HEK293 (cell line): ENCODE measurements around the gene GRM5.

Experiments used
- PRDM1 ChIP-seq: fragments of 450-650 bp; formaldehyde crosslinking; IDR thresholded peaks from 2 replicates; pipeline ENCODE4; 2016; ENCODE audit warnings: missing biosample characterization, missing genetic modification characterization
- ZNF155 ChIP-seq: fragments of 450-650 bp; formaldehyde crosslinking; IDR thresholded peaks from 2 replicates; pipeline ENCODE4 v1.5.1; 2016; ENCODE audit warnings: missing biosample characterization, missing genetic modification characterization
- ZNF350 ChIP-seq: fragments of 450-650 bp; formaldehyde crosslinking; IDR thresholded peaks from 2 replicates; pipeline ENCODE4 v1.5.0; 2017; ENCODE audit warnings: missing biosample characterization, mild to moderate bottlenecking, missing genetic modification characterization
- ZNF530 ChIP-seq: fragments of 450-650 bp; formaldehyde crosslinking; IDR thresholded peaks from 2 replicates; pipeline ENCODE4 v1.5.1; 2016; ENCODE audit warnings: low read depth, missing biosample characterization, missing genetic modification characterization
- ZNF777 ChIP-seq: fragments of 450-650 bp; formaldehyde crosslinking; IDR thresholded peaks from 2 replicates; pipeline ENCODE4 v1.5.1; 2017; ENCODE audit warnings: missing biosample characterization, missing genetic modification characterization, borderline replicate concordance
- TF ChIP-seq, protein P1 (sequence below): fragments of 450-650 bp; formaldehyde crosslinking; IDR thresholded peaks from 2 replicates; pipeline ENCODE4 v1.5.1; 2016; ENCODE audit warnings: missing biosample characterization, missing genetic modification characterization
- TF ChIP-seq, protein P2 (sequence below): sonication (generic); formaldehyde crosslinking; IDR thresholded peaks from 2 replicates; pipeline ENCODE4 v1.8.1; 2022; ENCODE audit warnings: mild to moderate bottlenecking, moderate library complexity, missing genetic modification reagents
- TF ChIP-seq, protein P3 (sequence below): fragments of 450-650 bp; formaldehyde crosslinking; IDR thresholded peaks from 2 replicates; pipeline ENCODE4; 2016; ENCODE audit warnings: missing biosample characterization, missing genetic modification characterization
- TF ChIP-seq, protein P4 (sequence below): fragments of 450-650 bp; formaldehyde crosslinking; IDR thresholded peaks from 2 replicates; pipeline ENCODE4 v1.5.1; 2016; ENCODE audit warnings: missing biosample characterization, missing genetic modification characterization

DNA sequence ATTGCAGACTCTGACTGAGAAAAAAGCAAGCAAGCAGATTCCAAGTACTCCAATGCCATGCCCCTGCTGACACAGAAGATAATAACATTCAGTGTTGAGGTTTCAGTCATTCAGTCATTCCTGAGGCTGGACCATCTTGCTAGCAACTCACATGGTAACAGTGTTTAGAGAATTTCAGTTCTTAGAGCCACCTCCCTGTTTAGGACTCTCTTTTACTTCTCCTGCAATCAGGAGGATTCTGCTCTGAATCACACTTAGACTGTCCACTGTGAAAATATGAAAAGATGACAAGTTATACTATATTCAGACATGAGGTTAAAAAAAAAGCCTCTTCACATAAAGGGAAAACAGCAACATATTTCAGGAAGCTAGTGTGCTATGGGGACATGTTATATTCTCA, 544.4 kb downstream of the GRM5 start:
- TF ChIP-seq, protein P1, sequence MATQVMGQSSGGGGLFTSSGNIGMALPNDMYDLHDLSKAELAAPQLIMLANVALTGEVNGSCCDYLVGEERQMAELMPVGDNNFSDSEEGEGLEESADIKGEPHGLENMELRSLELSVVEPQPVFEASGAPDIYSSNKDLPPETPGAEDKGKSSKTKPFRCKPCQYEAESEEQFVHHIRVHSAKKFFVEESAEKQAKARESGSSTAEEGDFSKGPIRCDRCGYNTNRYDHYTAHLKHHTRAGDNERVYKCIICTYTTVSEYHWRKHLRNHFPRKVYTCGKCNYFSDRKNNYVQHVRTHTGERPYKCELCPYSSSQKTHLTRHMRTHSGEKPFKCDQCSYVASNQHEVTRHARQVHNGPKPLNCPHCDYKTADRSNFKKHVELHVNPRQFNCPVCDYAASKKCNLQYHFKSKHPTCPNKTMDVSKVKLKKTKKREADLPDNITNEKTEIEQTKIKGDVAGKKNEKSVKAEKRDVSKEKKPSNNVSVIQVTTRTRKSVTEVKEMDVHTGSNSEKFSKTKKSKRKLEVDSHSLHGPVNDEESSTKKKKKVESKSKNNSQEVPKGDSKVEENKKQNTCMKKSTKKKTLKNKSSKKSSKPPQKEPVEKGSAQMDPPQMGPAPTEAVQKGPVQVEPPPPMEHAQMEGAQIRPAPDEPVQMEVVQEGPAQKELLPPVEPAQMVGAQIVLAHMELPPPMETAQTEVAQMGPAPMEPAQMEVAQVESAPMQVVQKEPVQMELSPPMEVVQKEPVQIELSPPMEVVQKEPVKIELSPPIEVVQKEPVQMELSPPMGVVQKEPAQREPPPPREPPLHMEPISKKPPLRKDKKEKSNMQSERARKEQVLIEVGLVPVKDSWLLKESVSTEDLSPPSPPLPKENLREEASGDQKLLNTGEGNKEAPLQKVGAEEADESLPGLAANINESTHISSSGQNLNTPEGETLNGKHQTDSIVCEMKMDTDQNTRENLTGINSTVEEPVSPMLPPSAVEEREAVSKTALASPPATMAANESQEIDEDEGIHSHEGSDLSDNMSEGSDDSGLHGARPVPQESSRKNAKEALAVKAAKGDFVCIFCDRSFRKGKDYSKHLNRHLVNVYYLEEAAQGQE (tag by site-specific recombination) = no peak
- no peak for TF ChIP-seq PRDM1 (tag by site-specific recombination)
- TF ChIP-seq, protein P2, sequence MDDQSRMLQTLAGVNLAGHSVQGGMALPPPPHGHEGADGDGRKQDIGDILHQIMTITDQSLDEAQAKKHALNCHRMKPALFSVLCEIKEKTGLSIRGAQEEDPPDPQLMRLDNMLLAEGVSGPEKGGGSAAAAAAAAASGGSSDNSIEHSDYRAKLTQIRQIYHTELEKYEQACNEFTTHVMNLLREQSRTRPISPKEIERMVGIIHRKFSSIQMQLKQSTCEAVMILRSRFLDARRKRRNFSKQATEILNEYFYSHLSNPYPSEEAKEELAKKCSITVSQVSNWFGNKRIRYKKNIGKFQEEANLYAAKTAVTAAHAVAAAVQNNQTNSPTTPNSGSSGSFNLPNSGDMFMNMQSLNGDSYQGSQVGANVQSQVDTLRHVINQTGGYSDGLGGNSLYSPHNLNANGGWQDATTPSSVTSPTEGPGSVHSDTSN = no peak
- no peak for TF ChIP-seq ZNF155 (tag by site-specific recombination)
- no peak for TF ChIP-seq ZNF530
- TF ChIP-seq, protein P3, sequence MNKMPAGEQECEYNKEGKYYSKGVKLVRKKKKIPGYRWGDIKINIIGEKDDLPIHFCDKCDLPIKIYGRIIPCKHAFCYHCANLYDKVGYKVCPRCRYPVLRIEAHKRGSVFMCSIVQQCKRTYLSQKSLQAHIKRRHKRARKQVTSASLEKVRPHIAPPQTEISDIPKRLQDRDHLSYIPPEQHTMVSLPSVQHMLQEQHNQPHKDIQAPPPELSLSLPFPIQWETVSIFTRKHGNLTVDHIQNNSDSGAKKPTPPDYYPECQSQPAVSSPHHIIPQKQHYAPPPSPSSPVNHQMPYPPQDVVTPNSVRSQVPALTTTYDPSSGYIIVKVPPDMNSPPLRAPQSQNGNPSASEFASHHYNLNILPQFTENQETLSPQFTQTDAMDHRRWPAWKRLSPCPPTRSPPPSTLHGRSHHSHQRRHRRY = no peak
- TF ChIP-seq ZNF777 = no peak
- TF ChIP-seq, protein P4, sequence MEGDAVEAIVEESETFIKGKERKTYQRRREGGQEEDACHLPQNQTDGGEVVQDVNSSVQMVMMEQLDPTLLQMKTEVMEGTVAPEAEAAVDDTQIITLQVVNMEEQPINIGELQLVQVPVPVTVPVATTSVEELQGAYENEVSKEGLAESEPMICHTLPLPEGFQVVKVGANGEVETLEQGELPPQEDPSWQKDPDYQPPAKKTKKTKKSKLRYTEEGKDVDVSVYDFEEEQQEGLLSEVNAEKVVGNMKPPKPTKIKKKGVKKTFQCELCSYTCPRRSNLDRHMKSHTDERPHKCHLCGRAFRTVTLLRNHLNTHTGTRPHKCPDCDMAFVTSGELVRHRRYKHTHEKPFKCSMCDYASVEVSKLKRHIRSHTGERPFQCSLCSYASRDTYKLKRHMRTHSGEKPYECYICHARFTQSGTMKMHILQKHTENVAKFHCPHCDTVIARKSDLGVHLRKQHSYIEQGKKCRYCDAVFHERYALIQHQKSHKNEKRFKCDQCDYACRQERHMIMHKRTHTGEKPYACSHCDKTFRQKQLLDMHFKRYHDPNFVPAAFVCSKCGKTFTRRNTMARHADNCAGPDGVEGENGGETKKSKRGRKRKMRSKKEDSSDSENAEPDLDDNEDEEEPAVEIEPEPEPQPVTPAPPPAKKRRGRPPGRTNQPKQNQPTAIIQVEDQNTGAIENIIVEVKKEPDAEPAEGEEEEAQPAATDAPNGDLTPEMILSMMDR = no peak
- no peak for TF ChIP-seq ZNF350 (tag by site-specific recombination)
